GM06990 (cell line): ENCODE measurements around the gene MYO7A.

Source experiments
- DNase-seq: peaks from one replicate; pipeline ENCODE4 v3.0.0-alpha.2; 2011; ENCODE audit not compliant: insufficient read length; ENCODE audit errors: extremely low read depth
- H3K27me3 ChIP-seq: replicated peaks from 2 replicates; pipeline ENCODE4 v1.6.0; 2011; ENCODE audit warnings: low read length; ENCODE audit not compliant: control insufficient read depth, insufficient read depth
- H3K36me3 ChIP-seq: 2 replicates; pipeline ENCODE4 v1.5.1; 2011; ENCODE audit warnings: low read length; ENCODE audit not compliant: control insufficient read depth, insufficient read depth
- H3K4me3 ChIP-seq: replicated peaks from 2 replicates; pipeline ENCODE4 v1.5.1; 2011; ENCODE audit warnings: low read depth, mild to moderate bottlenecking, control low read depth, low read length
- TF ChIP-seq, protein P1 (sequence below): IDR thresholded peaks from 2 replicates; pipeline ENCODE4 v1.5.1; 2011; ENCODE audit warnings: low read length, control low read depth, mild to moderate bottlenecking, inconsistent platforms; ENCODE audit not compliant: insufficient read depth, poor library complexity, severe bottlenecking

MYO7A gene

GRCh38 chr11:77140231-77140851, 12.3 kb downstream of the MYO7A start:
- Histone ChIP-seq H3K36me3 (no peaks in the 10 kb centered on the region), H3K27me3 (no peaks in the 10 kb centered on the region; the same call in none of the 2 replicates), H3K4me3 (no peak overlapping the region)
- TF ChIP-seq, protein P1, sequence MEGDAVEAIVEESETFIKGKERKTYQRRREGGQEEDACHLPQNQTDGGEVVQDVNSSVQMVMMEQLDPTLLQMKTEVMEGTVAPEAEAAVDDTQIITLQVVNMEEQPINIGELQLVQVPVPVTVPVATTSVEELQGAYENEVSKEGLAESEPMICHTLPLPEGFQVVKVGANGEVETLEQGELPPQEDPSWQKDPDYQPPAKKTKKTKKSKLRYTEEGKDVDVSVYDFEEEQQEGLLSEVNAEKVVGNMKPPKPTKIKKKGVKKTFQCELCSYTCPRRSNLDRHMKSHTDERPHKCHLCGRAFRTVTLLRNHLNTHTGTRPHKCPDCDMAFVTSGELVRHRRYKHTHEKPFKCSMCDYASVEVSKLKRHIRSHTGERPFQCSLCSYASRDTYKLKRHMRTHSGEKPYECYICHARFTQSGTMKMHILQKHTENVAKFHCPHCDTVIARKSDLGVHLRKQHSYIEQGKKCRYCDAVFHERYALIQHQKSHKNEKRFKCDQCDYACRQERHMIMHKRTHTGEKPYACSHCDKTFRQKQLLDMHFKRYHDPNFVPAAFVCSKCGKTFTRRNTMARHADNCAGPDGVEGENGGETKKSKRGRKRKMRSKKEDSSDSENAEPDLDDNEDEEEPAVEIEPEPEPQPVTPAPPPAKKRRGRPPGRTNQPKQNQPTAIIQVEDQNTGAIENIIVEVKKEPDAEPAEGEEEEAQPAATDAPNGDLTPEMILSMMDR, result no peak
- no peak for DNase-seq

GRCh38 chr11:77141034-77141433, 13.0 kb downstream of the MYO7A start:
- Histone ChIP-seq H3K27me3 (no peaks in the 10 kb centered on the region; the same call in none of the 2 replicates), H3K4me3 (no peak overlapping the region), H3K36me3 (no peaks in the 10 kb centered on the region)
- no peak for DNase-seq
- TF ChIP-seq, protein P1, result no peak

GRCh38 chr11:77141475-77141874, 13.4 kb downstream of the MYO7A start:
- TF ChIP-seq, protein P1, result no peak
- no peak for DNase-seq
- Histone ChIP-seq H3K36me3 (no peaks in the 10 kb centered on the region), H3K27me3 (no peaks in the 10 kb centered on the region; the same call in none of the 2 replicates), H3K4me3 (no peak overlapping the region)

DNA sequence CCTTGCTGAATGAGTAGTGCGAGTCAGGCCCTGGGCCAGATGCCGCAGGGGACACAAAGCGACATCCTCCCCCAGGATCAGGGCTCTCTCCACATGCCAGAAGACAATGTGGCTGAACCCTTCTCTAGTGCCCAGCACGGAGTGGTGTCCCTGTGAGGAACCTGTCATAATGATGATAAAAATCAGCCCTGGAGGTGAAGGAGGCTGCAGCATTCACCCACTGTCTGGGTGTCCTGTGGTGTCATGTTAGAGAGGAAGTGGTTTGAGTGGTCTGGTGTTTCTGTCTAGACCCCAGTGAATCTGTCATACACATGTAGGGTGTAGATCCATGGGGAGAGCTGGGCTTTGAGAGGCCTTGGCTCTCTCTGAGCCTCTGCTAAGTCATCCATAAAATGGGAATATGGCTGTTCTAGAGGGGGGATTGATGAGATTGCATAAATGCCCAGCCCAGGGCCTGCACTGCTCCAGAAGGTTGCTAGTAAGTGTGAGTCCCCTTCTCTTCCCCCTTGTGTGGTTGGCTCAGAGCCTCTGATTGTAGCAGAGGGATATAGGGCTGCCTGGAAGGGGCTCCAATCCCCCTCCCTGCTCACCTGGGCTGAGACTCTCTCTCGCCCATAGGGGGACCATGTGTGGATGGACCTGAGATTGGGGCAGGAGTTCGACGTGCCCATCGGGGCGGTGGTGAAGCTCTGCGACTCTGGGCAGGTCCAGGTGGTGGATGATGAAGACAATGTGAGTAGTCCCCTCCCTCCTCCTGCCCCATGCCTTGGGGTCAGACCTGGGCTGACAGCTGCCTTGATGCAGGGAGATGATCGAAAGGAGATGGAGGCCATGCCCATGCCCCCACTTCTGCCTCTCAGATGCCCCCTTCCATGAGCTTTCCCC, 14.3 kb downstream of the MYO7A start:
- no peaks in the 10 kb centered on the region; the same call in none of the 2 replicates for H3K27me3 ChIP-seq
- TF ChIP-seq, protein P1, result no peak
- H3K36me3 ChIP-seq, result no peaks in the 10 kb centered on the region
- DNase-seq, result no peak
- H3K4me3 ChIP-seq, result no peak overlapping the region

DNA sequence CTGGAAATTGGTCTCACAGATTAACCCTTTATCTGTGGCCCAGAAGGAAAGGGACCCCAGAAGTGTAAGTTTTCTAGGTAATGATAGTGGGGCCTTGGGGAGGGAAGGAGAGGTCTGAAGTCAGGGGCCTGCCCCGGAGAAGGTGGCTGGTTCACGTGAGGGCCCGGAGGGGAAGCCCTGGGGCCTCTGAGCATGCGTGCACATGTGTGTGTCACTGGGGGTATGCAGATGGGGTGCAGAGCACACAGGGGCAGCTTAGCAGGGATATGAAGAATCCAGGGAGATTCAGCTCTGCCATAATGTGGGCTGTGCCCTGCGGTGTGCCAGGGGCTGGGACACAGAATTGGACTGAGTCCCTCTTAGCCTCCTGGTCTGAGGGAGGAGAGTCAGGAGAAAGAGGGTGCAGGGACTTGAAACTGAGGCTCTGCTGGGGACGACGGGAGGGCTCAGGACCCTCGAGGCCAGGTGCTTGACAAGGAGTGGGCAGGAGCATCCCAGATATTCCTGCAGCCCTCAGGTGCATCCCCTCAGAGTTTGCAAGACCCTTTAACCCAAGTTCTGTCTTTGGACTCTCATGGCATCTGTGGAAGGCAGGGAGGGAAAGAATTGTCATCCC, 15.5 kb downstream of the MYO7A start:
- Histone ChIP-seq H3K4me3 (no peak overlapping the region), H3K27me3 (no peaks in the 10 kb centered on the region; the same call in none of the 2 replicates), H3K36me3 (no peaks in the 10 kb centered on the region)
- TF ChIP-seq, protein P1, result no peak
- DNase-seq, result no peak
